Uterus (tissue), 2 donors: ENCODE measurements around the gene CPNE4.

Experiments
- CTCF ChIP-seq, 4 experiments: fragments of 200-600 bp in 2 of 4; fragments of 450-650 bp in 2 of 4; sonication (generic) in 2 of 4; IDR thresholded peaks; one replicate each; pipeline ENCODE4 v1.5.1; 2016 to 2019; ENCODE audit warnings: antibody characterized with exemption in 4 of 4, mild to moderate bottlenecking in 2 of 4, moderate library complexity in 1 of 4
- POLR2A ChIP-seq, 2 donors: fragments of 450-650 bp; IDR thresholded peaks; one replicate each; pipeline ENCODE4 v1.6.1; 2016; ENCODE audit warnings: antibody characterized with exemption in 2 of 2, mild to moderate bottlenecking in 1 of 2, moderate library complexity in 1 of 2

DNA sequence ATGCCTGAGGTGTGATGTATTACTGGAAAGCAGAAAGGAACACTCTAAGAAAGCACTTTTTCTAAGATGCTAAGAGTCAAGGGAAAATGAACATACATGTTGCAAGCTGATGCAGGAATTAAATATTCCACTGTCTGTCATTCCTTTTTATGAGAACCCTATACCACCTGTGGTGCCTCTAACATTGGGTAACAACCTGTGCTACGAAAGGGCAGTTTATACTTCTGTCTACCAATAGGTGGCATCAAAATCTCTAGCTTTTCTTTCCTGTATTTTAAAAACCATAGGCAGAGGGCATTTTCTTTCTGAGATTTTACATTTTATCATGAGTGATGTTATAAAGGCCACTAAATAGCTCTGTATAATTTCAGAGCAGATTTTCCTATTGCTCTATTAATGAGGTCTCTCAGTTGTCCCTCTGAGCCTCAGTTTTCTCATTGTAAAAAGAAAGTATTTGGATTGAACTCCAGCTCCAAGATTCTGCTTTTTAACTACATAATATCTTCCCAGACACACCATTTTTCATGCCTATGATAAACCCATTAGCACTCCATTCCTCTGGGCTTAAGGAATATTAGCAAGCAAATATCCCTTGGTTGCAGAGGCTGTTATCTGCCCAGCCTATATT lies 3.5 kb upstream of the CPNE4 start:
- peak in 1 of 4 experiments; percentile 6 for TF ChIP-seq CTCF (IDR thresholded peaks at IDR 0.05)
- no peak for TF ChIP-seq POLR2A (IDR thresholded peaks at IDR 0.05)
